Measurements from ENCODE around the gene ACTRT2.

Gene ACTRT2

DNA sequence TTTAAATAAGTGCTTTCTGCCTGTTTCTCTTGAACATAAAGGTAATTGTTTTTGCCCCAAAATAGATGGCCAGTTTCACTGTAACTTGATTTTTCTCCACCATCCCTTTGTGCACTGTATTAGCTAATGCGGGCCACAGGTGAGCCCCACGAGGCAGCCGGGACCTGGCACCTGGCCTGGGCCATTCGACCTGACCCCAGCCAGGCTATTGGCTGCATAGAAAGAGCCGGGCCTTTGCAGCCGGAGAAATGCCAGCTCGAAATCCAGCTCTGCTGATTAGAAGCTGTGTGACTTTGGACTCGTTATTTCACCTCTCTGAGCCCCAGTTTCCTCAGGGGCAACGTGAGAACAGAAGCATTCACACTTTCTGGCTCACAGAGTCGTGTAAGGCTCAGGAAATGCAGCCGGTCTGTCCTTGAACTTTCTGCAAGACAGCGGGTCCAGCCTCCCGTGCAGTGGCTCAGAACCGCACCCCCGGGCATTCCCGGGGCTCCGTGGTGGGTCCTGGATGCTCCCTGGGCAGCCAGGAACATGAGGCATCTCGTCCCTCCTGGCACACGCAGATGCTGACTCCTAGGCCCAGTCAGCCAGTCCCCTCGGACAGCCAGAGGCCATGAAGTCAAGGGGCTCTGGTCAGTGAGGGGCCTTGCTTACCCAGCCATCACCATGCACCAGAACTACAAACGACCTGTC is 37.4 kb upstream of the ACTRT2 start:
- peak; percentile 42 for DNase-seq

DNA sequence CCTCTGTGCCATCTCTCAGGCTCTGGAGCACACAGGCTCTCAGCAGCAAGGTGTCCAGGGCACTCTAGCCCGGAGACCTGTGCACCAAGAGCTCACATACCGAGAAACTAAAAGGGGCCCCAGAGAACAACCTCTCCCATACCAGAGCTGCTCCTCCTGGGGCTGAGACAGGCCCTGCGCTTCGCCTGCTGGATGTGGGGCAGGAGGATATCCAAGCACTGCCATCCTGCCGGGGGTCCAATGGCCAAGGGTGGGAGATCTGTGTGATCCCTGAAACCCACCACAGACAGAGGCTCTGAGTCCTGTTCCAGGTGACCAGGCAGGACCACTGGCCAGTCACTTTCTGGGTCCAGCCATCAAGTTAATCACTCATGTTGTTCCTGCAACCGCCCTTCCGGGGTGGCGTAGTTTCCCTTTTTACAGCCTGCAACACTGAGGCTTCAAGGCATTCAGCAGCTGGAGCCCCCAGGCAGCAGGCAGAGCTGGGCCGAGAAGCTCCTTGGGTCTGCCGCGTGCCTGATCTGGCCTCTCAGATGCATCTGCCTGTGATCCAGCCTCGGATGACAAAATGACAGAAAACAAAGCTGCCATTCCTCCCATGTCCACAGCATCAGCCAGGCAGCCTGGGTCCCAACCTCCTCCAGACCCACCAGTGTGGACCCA is 36.7 kb upstream of the ACTRT2 start:
- no peak for DNase-seq

DNA sequence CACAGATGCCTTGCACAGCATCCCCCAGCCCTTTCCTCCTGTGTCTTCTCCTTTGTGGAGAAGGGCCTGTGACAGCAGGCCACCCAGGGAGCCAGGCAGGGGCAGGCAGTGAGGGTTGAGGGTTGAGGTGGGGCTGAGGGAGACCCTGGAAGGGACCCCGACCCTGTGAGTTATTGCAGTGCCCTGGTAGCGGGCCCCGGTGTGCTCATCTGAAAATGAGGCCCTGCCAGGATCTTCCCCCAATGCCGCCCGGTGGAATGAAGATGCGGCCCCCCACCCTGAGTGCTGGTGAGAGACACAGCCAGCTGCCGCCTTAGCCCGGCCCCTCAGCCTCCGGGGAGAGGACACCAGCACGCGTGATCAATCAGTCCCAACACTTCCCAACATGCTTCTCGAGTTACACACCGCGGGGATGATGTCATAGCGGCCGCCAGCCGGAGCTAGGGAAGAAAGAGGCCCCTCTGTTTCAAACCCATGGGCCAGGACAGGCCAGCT is 36.2 kb upstream of the ACTRT2 start:
- DNase-seq, result peak; percentile 86

DNA sequence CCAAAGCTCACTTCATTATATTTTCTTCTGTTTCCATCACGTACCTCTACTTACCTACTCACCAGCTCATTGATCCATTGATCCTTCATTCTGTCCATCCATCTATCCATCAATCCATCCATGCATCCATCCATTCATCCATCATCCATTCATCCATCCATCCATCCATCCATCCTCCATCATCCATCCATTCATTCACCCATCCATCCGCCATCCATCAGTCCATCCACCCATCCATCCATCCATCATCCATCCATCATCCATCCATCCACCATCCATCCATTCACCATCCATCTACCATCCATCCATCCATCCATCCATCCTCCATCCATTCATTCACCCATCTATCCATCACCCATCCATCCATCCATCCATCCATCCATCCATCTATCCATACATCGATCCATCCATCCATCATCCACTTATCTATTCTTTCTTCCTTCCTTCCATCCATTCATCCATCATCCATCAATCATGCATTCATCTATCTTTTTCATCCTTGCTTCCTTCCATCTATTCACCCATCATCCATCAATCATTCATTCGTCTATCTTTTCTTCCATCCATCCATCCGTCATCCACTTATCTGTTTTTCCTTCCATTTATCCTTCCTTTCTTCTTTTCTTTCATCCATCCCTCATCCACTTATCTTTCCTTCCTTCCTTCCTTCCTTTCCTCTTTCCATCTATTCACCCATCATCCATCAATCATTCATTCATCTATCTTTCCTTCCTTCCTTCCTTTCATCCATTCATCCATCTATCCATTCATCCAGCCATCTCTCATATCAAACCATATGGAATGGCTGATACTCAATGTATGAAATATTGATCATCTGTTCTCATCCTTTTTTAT is 35.3 kb upstream of the ACTRT2 start:
- DNase-seq, result no peak

DNA sequence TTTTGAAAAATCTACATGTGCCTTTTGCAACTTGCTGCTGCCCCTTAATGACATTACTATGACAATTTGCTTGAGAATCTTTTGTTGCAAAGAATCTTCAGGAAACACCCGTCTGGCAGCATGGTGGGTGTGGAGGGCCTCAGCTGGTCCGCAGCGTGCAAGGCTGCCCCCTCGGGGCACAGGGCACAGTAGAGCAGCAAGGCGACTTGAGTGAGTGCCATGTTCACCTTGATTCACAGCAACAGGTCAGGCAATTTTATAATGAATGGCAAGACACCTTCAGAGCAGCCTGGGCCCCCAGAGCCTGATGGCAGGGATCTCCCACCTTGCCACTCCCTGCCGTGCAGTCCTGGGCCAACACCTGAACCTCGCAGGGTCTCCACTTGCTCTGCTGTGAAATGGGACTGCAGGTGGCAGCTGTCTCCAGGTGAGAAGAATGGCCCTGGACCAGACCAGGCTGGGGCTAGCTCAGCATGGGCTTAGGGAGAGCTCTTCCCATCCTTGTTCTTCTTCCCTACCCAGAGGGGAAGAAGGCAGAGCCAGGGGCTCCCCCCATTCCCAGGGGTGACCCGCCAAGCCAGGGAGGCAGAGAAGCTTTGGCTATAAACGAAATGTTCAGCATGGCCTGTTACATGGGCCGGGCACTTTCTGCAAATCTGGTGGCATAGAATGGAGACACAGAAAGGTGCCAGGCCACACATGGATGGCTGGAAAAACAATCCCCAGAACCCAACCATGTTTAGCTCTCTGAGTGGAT is 34.5 kb upstream of the ACTRT2 start:
- DNase-seq, result no peak

DNA sequence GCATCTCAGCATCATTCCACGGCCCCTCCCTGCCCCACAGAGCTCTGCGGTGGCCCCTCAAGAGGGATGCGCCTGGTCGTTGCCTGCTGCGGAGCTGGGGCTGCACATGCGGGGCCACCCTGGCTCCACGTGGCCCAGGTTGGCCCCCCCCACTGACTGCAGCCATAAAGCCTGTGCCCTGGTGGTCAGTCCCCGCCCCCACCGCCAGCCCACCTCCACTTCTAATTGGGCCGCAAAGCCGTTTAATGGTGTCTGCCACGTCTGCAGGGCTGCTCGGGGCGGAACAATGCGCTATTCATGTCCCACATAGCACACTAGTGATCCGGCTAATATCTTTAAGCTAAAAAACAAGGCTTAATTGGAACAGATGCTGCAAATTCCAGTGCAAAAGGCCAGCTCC is 33.5 kb upstream of the ACTRT2 start:
- peak; percentile 44 for DNase-seq

DNA sequence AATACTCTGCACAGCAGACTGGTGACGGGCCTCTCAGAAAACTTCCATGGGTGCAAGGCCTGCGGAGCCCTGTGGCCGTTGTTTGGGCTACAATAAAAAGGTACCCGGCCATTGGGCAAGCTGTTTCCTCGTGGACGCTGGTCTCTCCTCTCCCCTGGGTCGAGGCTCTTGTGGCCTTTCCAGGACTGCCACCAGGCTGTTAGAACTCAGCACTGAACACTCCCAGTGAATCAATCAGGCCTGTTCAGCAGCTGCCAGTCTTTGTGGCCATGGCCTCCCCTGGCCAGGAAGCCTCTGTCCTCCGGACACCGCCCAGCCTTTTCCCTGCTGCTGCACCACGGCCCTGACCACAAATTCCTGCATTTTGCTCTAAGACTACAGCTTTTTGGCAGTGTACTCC is 33.0 kb upstream of the ACTRT2 start:
- peak; percentile 44 for DNase-seq

DNA sequence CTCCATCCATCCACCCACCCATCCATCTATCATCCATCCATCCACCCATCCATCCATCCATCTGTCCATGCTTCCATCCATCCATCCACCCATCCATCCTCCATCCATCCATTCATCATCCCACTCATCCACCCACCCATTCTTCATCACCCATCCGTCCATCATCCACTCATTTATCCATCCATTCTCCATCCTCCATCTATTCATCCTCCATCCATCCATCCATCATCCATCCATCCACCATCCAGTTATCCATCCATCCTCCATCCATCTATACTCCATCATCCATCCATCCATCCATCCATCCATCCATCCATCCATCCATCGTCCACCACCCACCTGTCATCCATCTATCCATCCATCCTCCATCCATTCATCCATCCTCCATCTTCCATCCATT is 32.1 kb upstream of the ACTRT2 start:
- DNase-seq, result no peak

DNA sequence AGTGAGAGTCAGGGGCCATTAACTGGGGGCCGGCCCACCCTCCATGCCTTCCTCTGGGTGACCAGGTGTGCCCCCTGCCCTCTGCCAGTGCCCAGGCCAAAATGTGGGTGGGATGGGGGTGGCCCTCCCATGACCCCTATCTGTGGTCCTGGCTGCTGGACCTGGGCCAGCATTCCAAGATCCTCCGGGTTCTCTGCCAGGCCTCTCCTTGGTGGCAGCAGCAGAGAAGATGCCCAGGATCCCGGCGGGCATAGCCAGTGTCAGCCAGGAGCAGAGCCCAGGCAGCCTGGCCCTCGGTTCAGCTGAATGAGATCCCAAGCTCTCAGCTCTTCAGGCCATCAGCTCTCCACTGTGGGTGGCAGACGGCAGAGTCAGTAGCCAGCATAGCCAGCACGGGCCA is 31.3 kb upstream of the ACTRT2 start:
- DNase-seq, result no peak

DNA sequence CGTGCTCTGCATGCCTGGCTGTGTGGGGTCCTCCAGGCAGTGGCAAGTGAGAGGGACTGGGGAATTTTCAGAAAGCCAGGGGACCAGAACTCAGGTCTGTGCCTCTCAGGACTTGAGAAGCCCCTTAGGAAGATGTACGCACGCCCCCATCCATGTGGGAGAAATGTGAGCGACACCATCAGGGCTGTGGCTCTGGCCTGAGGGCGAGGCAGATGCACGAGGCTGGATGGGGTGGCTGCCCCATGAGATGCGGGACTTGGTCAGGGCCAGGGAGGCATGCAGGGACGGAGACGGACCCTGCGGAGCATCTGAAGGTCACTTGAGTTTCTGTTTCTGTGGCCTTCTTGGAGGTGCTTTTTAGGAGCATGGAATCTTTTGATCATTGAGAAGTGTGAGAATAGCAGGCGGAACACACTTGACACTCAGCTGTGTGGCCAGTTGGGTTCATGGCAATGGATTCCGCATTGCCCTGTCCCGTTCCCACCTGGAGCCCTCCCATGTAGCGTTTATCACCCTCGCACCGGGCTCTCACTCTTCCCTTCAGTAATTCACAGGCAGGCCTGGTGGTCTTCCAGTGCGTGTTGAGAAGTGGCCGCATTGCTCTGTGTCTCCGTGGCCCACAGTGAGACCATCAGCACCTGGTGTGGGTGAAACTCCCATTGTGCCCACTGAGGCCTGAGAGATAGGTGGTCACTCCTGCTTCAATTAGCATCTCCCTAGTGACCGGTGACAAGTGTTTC is 30.7 kb upstream of the ACTRT2 start:
- peak; percentile 30 for DNase-seq

DNA sequence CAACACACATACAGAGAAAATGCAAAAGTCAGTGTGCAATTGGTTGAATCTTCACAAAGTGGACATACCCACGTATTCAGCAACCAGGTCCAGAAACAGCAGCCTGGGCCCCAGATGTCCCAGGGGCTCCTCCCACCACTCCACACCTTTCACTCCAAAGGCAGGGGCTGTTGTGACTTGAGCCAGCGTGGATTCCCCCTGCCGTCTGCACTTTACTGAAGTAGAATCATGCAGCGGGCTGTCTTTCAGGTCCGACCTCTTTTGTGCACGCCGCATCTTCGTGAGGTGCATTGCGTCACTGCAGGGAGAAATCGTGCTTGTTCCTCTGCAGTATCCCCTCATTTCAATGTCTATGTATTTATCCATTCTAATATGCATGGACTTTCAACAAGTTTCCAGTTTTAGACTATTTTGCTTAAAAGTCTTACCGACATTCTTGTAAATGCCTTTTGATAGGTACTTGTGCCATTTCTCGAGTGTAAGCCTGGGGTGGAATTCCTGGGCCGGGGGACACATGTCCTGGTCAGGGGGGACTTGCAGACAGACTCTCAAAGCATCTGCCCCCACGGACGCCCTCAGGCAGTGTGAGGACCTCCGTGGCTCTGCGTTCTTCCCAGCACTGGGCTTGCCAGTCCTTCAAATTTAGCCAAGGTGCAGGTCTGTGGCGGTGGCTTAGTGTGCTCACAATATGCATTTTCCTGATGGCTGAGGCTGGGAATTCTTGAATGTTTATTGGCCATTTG is 29.3 kb upstream of the ACTRT2 start:
- DNase-seq, result no peak

DNA sequence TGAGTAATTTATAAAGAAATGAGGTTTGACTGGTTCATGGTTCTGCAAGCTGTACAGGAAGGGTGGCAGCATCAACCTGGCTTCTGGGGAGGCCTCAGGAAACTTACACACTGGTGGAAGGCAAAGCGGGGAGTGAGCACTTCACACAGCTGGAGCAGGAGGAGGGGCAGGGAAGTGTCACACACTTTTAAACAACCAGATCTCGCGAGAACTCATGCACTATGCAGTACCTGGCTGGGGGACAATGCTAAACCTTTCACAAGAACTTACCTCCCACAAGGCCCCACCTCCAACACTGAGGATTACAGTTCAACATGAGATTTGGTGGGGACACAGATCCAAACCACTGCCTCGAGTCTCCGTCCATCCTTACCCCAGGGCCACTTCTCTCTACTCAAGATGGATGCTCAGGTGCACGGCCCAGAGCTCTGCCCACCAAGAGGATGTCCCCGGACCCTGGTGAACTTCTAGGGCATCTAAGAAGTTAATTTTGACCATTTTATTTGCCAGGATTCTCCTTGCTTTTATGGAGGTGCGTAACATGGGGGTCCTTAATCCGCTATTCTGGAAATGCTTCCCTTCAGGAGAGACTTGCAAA is 22.7 kb upstream of the ACTRT2 start:
- DNase-seq, result no peak

DNA sequence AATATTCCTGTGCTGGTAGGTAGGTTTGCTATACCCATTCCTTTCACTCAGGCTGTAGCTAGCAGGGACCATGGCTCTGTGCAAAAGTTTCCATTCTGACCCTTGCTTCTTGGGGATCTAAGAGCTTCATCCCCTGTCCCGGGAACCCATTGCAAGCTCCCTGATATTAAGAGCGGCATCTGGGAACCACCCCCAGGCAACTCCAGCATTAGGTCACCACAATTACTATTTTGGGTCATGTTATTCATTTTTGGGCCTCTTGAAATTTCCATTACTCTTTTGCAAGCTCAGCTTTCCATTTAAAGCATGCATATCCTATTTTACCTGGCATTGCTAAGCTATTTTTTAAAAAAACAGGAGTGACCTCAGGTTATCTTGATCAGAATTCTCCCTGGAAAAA is 22.1 kb upstream of the ACTRT2 start:
- no peak for DNase-seq

DNA sequence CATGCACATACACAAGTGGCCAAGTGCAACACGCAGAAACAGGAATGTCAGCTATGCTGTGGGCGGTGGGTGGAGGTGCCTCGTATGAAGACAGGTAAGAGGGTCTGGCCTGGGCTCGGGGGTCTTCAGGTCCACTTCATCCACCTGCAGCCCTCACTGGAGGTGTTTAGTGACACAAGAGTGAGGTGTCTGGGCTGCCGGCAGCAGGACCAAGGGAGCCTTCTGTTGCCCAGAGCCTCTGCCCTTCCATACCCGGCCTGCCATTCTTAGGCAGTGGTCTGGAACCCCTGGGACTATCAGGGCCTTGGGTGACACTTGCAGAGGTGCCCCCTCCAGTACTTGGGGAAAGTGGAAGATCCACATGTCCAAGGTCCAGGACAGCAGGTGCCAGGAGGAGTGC is 21.7 kb upstream of the ACTRT2 start:
- DNase-seq, result no peak

DNA sequence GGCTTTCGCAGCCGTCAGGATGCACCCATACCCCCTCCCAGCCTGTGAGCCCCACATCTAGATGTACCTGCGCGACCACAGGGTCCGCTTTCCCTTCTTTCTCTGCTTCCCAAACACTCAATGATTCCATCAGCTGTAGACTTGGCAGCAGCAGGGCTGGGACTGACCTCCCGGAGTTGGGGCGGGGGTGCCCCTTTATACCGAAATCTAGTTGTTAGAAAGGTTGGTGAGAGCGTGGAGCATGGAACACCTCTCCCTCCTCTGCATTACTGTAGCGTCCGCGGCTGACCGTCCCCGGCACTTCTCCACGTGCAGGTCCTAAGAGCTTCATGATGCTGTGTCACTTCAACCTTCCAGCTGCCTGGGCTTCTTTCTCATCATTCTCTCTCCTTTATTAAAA is 21.1 kb upstream of the ACTRT2 start:
- no peak for DNase-seq

DNA sequence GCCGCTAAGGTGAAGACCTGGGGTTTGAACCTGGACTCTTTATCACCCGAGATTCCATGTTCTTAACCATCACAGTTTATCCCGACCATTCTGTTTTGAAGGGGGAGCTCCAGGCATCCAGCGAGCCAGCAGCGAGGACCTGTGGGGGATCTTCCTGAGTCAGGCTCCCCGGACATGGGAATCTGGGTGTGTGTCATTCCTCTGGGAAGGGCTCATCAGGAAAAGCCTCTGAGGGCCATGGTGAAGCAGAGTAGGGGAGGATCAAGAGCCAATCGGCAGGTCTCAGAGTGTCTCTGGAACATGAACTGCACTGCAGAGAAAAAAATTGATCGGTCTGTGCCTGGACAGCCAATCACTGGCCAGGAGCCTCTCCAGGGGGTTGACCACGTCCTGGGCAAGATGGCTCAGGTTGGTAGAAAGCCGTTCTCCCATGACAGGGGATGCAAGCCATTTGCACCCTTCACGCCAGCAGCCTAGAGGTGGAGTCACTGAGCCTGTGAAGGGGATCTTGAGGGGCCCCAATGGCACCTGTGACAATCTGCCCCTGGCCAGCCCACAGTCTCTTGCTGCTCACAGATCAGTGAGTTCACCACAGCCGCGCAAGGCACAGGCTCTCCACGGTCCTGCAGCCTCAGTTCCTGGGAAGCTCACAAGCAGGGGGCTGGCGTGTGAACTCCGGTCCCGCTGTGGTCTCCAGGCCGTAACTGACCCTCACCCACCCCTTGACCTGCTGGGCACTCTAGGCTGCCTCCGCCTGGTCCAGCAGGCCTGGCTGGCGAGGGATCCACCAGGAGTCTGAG is 20.4 kb upstream of the ACTRT2 start:
- DNase-seq, result no peak

DNA sequence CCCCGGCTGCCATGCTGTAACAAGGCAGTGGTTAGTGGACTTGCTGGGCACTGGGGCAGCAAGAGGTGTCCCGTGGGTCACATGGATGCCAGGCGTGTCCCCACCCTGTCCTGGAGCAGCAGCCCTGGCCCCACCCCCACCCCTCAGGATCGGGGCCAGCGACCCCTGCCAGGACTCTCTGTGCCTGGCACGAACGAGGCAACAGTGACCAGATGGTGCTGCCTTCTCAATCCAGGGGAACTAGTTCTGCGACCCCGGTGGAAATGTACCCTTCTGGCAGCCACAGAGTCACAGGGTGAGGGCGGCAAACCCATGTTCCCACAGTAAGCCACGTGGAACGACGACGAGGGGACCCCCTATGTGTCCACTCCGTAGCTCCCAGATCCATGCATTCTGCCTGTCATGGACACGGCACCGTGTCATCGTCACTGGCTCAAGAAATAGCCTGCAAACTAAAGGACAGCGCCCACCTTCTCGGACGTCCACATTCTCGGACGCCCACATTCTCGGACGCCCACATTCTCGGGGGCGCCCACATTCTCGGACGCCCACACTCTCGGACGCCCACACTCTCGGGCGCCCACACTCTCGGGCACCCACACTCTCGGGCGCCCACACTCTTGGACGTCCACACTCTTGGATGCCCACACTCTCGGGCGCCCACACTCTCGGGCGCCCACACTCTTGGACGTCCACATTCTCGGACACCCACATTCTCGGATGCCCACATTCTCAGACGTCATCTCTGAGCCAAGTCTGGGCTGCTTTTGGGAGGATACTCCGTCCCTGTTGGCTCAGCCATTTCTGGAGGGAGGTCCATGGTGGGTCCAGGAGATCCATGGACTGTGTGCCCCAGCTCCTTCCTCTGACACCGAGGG is 19.6 kb upstream of the ACTRT2 start:
- peak; percentile 31 for DNase-seq

DNA sequence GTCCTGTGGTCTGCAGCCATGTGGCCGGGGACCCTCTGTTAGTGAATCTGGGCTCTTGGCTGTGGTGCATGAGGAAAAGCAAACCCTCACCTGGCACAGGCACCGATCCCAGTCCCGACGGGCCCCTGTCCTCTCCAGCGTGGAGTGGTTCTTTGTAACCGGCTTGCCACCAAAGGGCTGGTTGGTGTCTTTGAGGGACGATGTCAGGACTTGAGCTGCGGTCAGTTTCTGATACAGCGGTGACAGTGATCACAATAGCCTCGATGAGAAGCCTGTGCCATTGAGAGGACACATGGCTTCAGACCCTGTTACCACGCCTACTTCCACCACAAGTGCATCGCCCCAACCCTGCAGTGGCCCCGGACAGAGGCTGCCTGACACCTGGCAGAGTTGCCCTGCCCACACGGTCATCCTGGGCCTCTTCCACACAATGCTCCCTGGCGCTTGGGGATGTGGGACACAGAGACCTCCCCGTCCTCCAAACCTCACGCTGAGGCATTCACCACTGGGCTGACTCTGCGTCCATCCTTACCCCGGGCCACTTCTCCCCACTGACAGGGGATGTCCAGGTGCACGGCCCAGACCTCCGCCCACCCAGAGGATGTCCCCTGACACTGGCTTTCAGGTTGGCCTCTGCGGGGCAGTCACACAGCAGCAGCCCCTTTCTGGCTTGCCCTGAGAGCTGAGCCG is 18.8 kb upstream of the ACTRT2 start:
- DNase-seq, result peak; percentile 34

Data from right forelimb (tissue), 1 donor.